GM10266 (cell line): ENCODE data around the gene CSTF2T.
"Not testable (repeated sequence)": the region's sequence is repeated elsewhere in the genome, so short reads cannot be mapped to it uniquely, and the experiment has no call there.

Experiments
- DNase-seq: peaks from one replicate; pipeline ENCODE4 v3.0.0; 2012; ENCODE audit errors: extremely low spot score
- CTCF ChIP-seq: IDR thresholded peaks from 2 replicates; pipeline ENCODE4 v1.5.1; 2012; ENCODE audit warnings: mild to moderate bottlenecking, low read depth; ENCODE audit not compliant: control insufficient read depth, insufficient read depth; ENCODE audit errors: missing control alignments

The CSTF2T gene

GRCh38 chr10:51696251-51696650 is 3.1 kb downstream of the CSTF2T start:
- TF ChIP-seq CTCF: no peak
- DNase-seq: no peak

GRCh38 chr10:51694086-51694768 is 5.2 kb downstream of the CSTF2T start:
- TF ChIP-seq CTCF: no peak

GRCh38 chr10:51691135-51691534 is 8.3 kb downstream of the CSTF2T start:
- DNase-seq: no peak
- TF ChIP-seq CTCF: no peak

More at GRCh38 chr10:51694086-51694768, 5.2 kb downstream of the CSTF2T start:
- DNase-seq: no peak

GRCh38 chr10:51689536-51689935 is 9.9 kb downstream of the CSTF2T start:
- TF ChIP-seq CTCF: no peak
- DNase-seq: no peak

- not testable (repeated sequence) for DNase-seq
Observed at GRCh38 chr10:51688826-51689225, 10.6 kb downstream of the CSTF2T start.

- no peak for TF ChIP-seq CTCF
Observed at GRCh38 chr10:51687296-51687695, 12.1 kb downstream of the CSTF2T start.

GRCh38 chr10:51685768-51686167 is 13.6 kb downstream of the CSTF2T start:
- TF ChIP-seq CTCF: no peak
- no peak for DNase-seq

More at GRCh38 chr10:51687296-51687695, 12.1 kb downstream of the CSTF2T start:
- no peak for DNase-seq
